Ecto neural progenitor cell (in vitro differentiated cells): Measurements from ENCODE around the gene C11orf91.
"Not testable (repeated sequence)": the region's sequence is repeated elsewhere in the genome, so short reads cannot be mapped to it uniquely, and the experiment has no call there.

Experiments used
- DNase-seq: peaks from one replicate; pipeline ENCODE4 v3.0.0-alpha.2; 2018; ENCODE audit warnings: low spot score

C11orf91 gene

GRCh38 chr11:33700502-33701271, at the start of gene C11orf91:
C11orf91 (minus strand) TSS chr11:33700826; CDS start chr11:33700740, 86 bp downstream.
- DNase-seq, result peak; percentile 99

GRCh38 chr11:33747979-33748378, 47.4 kb upstream of the C11orf91 start:
- no peak for DNase-seq

- DNase-seq, result no peak
Observed at GRCh38 chr11:33743291-33743690, 42.7 kb upstream of the C11orf91 start.

GRCh38 chr11:33742249-33742851, 41.7 kb upstream of the C11orf91 start:
- no peak for DNase-seq

- no peak for DNase-seq
Observed at GRCh38 chr11:33741806-33742205, 41.2 kb upstream of the C11orf91 start.

- DNase-seq, result no peak
Observed at GRCh38 chr11:33737362-33737821, 36.8 kb upstream of the C11orf91 start.

GRCh38 chr11:33736148-33736812, 35.7 kb upstream of the C11orf91 start, which contains the start of gene CD59:
CD59 (minus strand) TSS chr11:33736423; CDS start chr11:33722445, 13,978 bp downstream.
- DNase-seq, result peak; percentile 97

- no peak for DNase-seq
Observed at GRCh38 chr11:33735271-33736147, 34.9 kb upstream of the C11orf91 start.

- no peak for DNase-seq
Observed at GRCh38 chr11:33734441-33735270, 34.0 kb upstream of the C11orf91 start.

GRCh38 chr11:33733980-33734379, 33.4 kb upstream of the C11orf91 start:
- DNase-seq, result no peak

- no peak for DNase-seq
Observed at GRCh38 chr11:33731723-33732531, 31.3 kb upstream of the C11orf91 start.

- no peak for DNase-seq
Observed at GRCh38 chr11:33730716-33731115, 30.1 kb upstream of the C11orf91 start.

- DNase-seq, result not testable (repeated sequence)
Observed at GRCh38 chr11:33729072-33729664, 28.5 kb upstream of the C11orf91 start.

GRCh38 chr11:33727539-33727938, 26.9 kb upstream of the C11orf91 start:
- DNase-seq, result not testable (repeated sequence)

GRCh38 chr11:33725496-33725895, 24.9 kb upstream of the C11orf91 start:
- DNase-seq, result no peak

- DNase-seq, result no peak
Observed at GRCh38 chr11:33724644-33725035, 24.0 kb upstream of the C11orf91 start.

- DNase-seq, result no peak
Observed at GRCh38 chr11:33723238-33723881, 22.7 kb upstream of the C11orf91 start.

- no peak for DNase-seq
Observed at GRCh38 chr11:33722590-33723234, 22.1 kb upstream of the C11orf91 start.

- DNase-seq, result no peak
Observed at GRCh38 chr11:33721984-33722383, 21.4 kb upstream of the C11orf91 start.
